SJCRH30 (cell line): ENCODE results near the gene SYT11. TPM values are rescaled to one million over a fixed set of nuclear protein-coding genes. Genes with fewer than 3 reads are reported as not detected.

ENCODE experiments used
- DNase-seq, 2 experiments: peaks; one replicate each; pipeline ENCODE4 v3.0.0-alpha.2; 2015 to 2020
- H3K27ac ChIP-seq: fragments of 250-450 bp; sonication (Bioruptor Pico); 2 replicates; pipeline ENCODE4 v1.5.1; 2020; ENCODE audit warnings: mild to moderate bottlenecking, moderate library complexity
- H3K27me3 ChIP-seq: fragments of 250-450 bp; sonication (Bioruptor Pico); 2 replicates; pipeline ENCODE4 v1.5.1; 2020; ENCODE audit warnings: mild to moderate bottlenecking, moderate library complexity
- H3K36me3 ChIP-seq: fragments of 250-450 bp; sonication (Bioruptor Pico); 2 replicates; pipeline ENCODE4 v1.5.1; 2020; ENCODE audit warnings: mild to moderate bottlenecking, moderate library complexity
- H3K4me1 ChIP-seq: fragments of 250-450 bp; sonication (Bioruptor Pico); 2 replicates; pipeline ENCODE4 v1.5.1; 2020; ENCODE audit warnings: mild to moderate bottlenecking, moderate library complexity
- H3K4me3 ChIP-seq: fragments of 250-450 bp; sonication (Bioruptor Pico); 2 replicates; pipeline ENCODE4 v1.5.1; 2020; ENCODE audit warnings: mild to moderate bottlenecking, moderate library complexity
- H3K9me3 ChIP-seq: fragments of 250-450 bp; sonication (Bioruptor Pico); replicated peaks from 2 replicates; pipeline ENCODE4 v1.5.1; 2020; ENCODE audit warnings: mild to moderate bottlenecking, moderate library complexity
- total RNA-seq: library from RNA; depleted of rRNA; stranded (reverse); fragments of >200 nt; shearing (Covaris generic); gene quantifications from 2 replicates; pipeline ENCODE4 v1.2.3, GENCODE V29; 2014

The SYT11 gene
- total RNA-seq, 1 experiment from 2014 or later, result 6.9 TPM

DNA sequence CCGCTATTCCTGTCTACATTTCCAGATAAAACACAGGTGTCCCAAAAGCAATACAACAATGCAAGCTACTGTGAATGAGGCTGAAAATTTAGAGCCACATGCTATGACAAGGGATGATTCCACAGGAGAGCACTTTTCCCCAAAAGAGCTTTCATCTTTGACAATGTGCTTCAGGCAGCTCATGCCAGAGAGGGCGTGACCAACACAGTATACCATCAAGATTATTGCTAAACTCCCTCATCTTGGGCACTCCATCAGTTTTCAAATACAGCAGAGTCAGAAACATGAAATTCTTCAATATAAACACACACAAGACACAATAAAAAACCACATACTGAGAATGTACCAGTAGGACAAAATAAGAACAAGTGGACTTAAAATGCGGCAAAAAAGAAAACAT lies 9.0 kb upstream of the SYT11 start:
- no peaks in the 10 kb centered on the region for H3K9me3 ChIP-seq
- peaks cover 40% of the 10 kb centered on the region for H3K36me3 ChIP-seq
- DNase-seq, result no peak
- no peak overlapping the region for H3K4me3 ChIP-seq
- H3K27me3 ChIP-seq, result no peaks in the 10 kb centered on the region
- H3K4me1 ChIP-seq, result no peaks in the 10 kb centered on the region
- no peak overlapping the region for H3K27ac ChIP-seq

DNA sequence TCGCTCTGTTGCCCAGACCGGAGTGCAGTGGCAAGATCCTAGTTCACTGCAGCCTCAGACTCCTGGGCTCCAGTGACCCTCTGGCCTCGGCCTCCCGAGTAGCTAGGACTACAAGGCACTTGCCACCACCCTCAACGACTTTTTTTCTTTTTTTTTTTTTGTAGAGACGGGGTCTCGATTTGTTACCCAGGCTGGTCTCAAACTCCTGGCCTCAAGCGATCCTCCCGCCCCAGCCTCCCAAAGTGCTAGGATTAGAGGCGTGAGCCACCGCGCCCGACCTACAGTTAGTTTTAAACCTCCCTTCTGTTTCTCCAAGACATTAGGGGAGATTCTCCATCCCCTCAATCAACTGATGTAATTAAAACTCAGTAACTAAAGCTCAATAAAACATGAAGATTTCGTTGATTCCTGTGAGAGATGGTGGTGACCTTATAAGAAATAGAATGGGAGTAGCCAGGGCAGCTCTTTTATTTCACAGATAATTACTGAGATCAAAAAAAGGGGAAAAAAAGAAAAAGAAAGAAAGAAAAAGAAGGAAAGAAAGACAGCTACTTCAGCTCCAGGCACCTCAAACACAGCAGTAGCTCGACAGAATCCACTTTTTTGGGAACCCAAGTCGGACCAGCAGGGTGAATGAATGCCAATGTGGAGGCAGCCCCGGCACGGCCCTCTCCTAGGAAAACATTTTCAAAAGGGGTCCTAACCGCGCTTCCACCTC lies 3.0 kb upstream of the SYT11 start:
- peak overlapping the region; percentile 79 for H3K4me3 ChIP-seq
- peak overlapping the region; percentile 51 for H3K27ac ChIP-seq
- H3K4me1 ChIP-seq, result peaks cover 9% of the 10 kb centered on the region
- no peaks in the 10 kb centered on the region for H3K27me3 ChIP-seq
- H3K9me3 ChIP-seq, result no peaks in the 10 kb centered on the region
- no peak for DNase-seq
- peaks cover 10% of the 10 kb centered on the region for H3K36me3 ChIP-seq

DNA sequence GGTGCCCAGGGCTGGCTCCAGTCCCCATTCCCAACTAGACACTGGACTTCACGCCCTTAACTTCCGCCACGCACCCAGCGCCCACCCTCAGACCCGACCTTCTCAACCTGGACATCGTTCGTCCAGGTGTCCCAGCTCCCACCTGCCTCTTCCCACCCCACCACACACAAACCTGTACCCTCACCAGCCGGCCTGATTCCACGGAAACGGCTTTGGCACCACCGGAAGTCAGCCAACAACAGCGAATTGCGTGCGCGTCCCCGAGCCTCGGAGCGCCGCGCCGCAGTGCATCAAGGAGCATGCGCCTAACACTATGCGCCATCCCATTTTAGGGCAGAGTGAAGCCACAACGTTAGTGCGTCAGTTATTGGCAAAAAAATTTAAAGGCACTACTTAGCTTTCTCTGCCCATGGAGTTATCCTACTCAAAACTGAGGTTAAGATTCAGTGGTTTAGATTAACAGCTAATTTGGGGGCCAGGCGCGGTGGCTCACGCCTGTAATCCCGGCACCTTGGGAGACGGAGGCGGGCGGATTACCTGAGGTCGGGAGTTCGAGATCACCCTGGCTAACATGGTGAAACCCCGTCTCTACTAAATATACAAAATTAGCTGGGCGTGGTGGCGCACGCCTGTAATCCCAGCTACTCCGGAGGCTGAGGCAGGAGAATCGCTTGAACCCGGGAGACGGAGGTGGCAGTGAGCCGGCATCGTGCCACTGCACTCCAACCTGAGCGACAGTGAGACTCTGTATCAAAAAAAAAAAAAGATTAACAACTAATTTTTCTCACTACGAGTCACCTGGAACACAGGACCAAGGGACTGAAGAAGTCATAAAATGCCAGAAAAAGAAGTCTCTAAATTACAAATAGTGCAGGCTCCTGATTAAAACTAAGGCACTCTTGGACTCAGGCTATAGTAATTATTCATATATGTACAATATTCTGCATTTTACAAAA lies 2.1 kb upstream of the SYT11 start, which contains the start of gene GON4L:
Gene GON4L, minus strand, starts transcription at position 240 of the 956 bp plus-strand sequence. CDS start 3,434 bp downstream, outside the sequence.
- Histone ChIP-seq H3K27ac (peak within 1 kb of the TSS; percentile 51), H3K9me3 (no peaks in the 10 kb centered on the region), H3K4me3 (peak within 1 kb of the TSS; percentile 79), H3K27me3 (no peaks in the 10 kb centered on the region), H3K4me1 (peaks cover 10% of the 10 kb centered on the region), H3K36me3 (peaks cover 8% of the 10 kb centered on the region)
- DNase-seq, result peak; percentile 85 to 92

GRCh38 chr1:155858800-155859233 lies 550 bp upstream of the SYT11 start:
- no peak for DNase-seq
- Histone ChIP-seq H3K36me3 (peaks cover 6% of the 10 kb centered on the region), H3K4me1 (peaks cover 10% of the 10 kb centered on the region), H3K9me3 (no peaks in the 10 kb centered on the region), H3K27me3 (no peaks in the 10 kb centered on the region), H3K4me3 (peak overlapping the region; percentile 60), H3K27ac (no peak overlapping the region)

DNA sequence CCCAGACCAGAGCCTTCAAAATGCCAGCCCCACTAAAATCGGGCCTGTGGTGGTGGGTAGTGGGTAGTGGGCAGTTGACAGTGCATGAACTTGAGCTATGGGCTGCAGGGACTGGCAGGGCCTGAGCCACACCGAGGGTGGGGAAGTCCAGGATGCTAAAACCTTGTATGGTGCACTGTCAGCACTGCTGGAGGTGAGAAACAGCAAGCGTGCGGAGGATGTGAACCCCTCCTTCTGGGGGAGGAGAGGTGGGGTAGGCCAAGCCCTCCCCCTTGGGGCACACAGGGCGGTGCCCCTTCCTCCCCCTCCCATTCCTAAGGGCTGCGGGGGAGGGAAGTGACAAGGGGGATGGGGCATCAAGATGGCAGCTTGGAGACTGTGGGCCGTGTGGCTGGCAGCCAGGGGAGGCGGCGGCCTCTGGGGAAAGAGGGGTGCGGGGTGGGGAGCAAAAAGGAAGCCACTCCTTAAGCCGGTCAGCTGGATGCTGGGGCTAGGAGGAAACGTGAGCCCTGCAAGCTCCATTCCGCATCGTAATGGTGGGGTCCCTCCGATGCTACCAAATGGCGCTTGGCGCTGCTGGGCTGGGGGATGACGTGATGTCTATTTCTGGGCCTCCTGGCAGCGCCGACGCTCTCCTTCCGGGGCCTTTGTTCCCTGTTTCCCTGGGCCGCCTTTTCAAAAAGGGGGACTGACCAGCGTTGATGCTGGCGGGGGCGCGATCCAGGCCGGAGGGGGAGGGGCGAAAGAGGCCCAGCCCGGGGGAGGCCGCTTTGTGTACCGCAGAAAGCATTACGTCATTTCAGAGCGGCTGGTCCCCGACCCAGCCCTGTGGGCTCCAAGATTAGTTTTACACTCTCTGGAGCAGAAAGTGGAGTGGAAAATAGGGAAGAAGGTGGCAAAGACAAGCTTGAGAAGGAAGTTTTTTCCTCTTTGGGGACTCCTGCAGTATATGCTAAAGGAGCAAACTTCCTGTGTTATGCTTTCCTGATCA lies 809 bp downstream of the SYT11 start:
- Histone ChIP-seq H3K4me3 (peak overlapping the region; percentile 60), H3K27me3 (no peaks in the 10 kb centered on the region), H3K9me3 (no peaks in the 10 kb centered on the region), H3K4me1 (peaks cover 10% of the 10 kb centered on the region), H3K36me3 (no peaks in the 10 kb centered on the region), H3K27ac (peak overlapping the region; percentile 88)
- peak; percentile 94 for DNase-seq

DNA sequence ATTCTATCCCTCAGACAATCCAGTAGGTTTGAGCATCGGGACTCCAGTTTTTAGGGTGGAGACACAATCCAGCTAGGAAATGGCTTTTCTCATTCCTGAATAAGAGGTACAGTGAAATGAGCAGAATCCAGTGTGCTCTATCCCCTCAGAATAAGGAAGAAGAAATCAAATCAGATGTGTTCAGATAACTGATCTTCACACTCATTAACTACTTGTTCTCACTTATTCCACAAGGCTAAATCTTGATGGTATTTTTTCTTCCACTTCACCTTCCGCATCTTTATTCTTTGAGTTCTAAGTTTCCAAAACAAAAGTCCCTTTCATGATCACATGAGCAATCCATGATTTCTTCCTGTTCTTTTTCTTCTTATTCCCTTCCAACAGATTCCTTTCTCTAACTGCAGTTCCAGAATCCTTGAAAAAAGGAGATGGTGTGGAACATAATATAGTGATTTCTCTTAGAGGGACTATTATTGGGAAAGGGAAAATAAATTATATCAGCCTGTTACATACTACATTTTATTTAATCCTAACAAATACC lies 1.7 kb downstream of the SYT11 start:
- Histone ChIP-seq H3K36me3 (no peaks in the 10 kb centered on the region), H3K27ac (peak overlapping the region; percentile 88), H3K9me3 (no peaks in the 10 kb centered on the region), H3K4me3 (peak overlapping the region; percentile 60), H3K4me1 (peaks cover 10% of the 10 kb centered on the region), H3K27me3 (no peaks in the 10 kb centered on the region)
- no peak for DNase-seq

DNA sequence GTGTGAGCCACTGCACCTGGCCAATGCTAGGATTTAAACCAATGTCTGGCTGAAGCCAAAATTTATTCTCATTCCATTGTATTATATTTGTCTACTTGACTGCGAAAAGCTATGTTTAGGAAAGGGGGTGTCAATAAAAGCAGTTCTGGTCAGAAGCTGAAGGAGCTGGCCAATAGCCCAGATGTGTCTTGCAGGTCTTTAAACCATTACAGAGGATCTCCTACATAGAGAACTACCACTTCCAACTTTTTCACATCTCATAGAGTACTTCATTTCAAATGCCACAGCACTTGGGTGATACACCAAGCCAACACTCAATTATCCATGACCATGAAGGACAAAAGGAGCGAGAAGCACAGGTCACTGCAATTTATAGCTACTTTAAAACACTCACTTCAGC lies 2.5 kb downstream of the SYT11 start:
- Histone ChIP-seq H3K27ac (no peak overlapping the region), H3K4me1 (peaks cover 10% of the 10 kb centered on the region), H3K4me3 (no peak overlapping the region), H3K9me3 (no peaks in the 10 kb centered on the region), H3K36me3 (no peaks in the 10 kb centered on the region), H3K27me3 (no peaks in the 10 kb centered on the region)
- no peak for DNase-seq

GRCh38 chr1:155864393-155864792 lies 5.0 kb downstream of the SYT11 start:
- DNase-seq, result no peak
- Histone ChIP-seq H3K9me3 (no peaks in the 10 kb centered on the region), H3K4me3 (no peak overlapping the region), H3K4me1 (peaks cover 7% of the 10 kb centered on the region), H3K36me3 (no peaks in the 10 kb centered on the region), H3K27ac (no peak overlapping the region), H3K27me3 (no peaks in the 10 kb centered on the region)

DNA sequence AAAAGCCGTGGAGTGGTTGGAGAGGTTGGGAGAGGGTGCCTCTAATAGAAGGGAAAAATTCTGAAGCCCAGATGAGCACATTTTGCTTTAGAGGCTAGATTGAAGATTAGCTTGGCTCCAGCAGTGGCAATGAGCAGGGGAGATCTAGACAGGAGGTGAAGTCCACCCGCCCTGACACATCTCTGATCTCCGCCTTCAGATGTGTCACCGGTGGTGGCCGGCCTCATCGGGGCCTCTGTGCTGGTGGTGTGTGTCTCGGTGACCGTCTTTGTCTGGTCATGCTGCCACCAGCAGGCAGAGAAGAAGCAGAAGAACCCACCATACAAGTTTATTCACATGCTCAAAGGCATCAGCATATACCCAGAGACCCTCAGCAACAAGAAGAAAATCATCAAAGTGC lies 8.4 kb downstream of the SYT11 start:
- Histone ChIP-seq H3K27me3 (no peaks in the 10 kb centered on the region), H3K9me3 (no peaks in the 10 kb centered on the region), H3K36me3 (no peaks in the 10 kb centered on the region), H3K4me1 (no peaks in the 10 kb centered on the region), H3K27ac (no peak overlapping the region), H3K4me3 (no peak overlapping the region)
- no peak for DNase-seq

GRCh38 chr1:155871390-155871789 lies 12.0 kb downstream of the SYT11 start:
- peak; percentile 39 to 53 for DNase-seq

GRCh38 chr1:155872527-155872926 lies 13.2 kb downstream of the SYT11 start:
- no peak overlapping the region for H3K4me3 ChIP-seq
- no peak overlapping the region for H3K27ac ChIP-seq
- no peak for DNase-seq
- H3K4me1 ChIP-seq, result no peaks in the 10 kb centered on the region
- no peaks in the 10 kb centered on the region for H3K27me3 ChIP-seq
- H3K9me3 ChIP-seq, result no peaks in the 10 kb centered on the region
- H3K36me3 ChIP-seq, result no peaks in the 10 kb centered on the region

More at GRCh38 chr1:155871390-155871789, 12.0 kb downstream of the SYT11 start:
- no peaks in the 10 kb centered on the region for H3K4me1 ChIP-seq
- no peaks in the 10 kb centered on the region for H3K27me3 ChIP-seq
- H3K27ac ChIP-seq, result no peak overlapping the region
- H3K4me3 ChIP-seq, result no peak overlapping the region
- H3K9me3 ChIP-seq, result no peaks in the 10 kb centered on the region
- no peaks in the 10 kb centered on the region for H3K36me3 ChIP-seq

- DNase-seq, result no peak
- no peaks in the 10 kb centered on the region for H3K9me3 ChIP-seq
Measured at GRCh38 chr1:155873860-155874259, 14.5 kb downstream of the SYT11 start.

DNA sequence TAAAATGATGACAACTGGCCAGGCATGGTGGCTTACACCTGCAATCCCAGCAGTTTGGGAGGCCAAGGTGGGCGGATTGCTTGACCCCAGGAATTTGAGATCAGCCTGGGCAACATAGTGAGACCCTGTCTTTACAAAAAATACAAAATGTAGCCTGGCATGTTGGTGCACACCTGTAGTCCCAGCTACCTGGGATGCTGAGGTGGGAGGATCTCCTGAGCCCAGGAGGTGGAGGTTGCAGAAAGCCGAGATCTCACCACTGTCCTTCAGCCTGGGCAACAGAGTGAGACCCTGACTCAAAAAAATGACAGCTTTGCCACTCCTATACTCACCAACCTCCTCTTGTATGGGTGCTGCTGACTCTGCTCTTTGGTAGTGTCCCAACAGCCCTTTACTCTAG lies 18.6 kb downstream of the SYT11 start:
- Histone ChIP-seq H3K4me1 (no peaks in the 10 kb centered on the region), H3K27ac (no peak overlapping the region), H3K27me3 (no peaks in the 10 kb centered on the region), H3K4me3 (no peak overlapping the region), H3K9me3 (no peaks in the 10 kb centered on the region), H3K36me3 (no peaks in the 10 kb centered on the region)
- DNase-seq, result no peak

More at GRCh38 chr1:155873860-155874259, 14.5 kb downstream of the SYT11 start:
- Histone ChIP-seq H3K27me3 (no peaks in the 10 kb centered on the region), H3K36me3 (no peaks in the 10 kb centered on the region), H3K4me1 (no peaks in the 10 kb centered on the region), H3K27ac (no peak overlapping the region), H3K4me3 (no peak overlapping the region)

DNA sequence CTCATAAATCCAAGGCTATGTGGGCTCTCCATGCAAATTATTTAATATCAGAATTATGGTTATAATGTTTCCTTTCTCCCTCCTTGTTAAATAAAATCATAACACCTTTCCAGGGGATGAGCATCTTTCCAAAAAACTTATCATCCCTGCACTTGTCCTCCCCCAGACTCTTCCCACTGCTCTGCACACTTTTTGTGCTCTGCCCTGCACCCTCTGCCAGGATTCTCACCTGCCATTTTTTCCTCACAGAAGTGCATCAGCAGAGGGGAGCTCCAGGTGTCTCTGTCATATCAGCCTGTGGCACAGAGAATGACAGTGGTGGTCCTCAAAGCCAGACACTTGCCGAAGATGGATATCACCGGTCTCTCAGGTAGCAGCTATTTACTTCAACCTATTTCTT lies 20.9 kb downstream of the SYT11 start:
- H3K27me3 ChIP-seq, result no peaks in the 10 kb centered on the region
- no peaks in the 10 kb centered on the region for H3K36me3 ChIP-seq
- H3K9me3 ChIP-seq, result no peaks in the 10 kb centered on the region
- DNase-seq, result no peak
- no peak overlapping the region for H3K27ac ChIP-seq
- no peak overlapping the region for H3K4me3 ChIP-seq
- H3K4me1 ChIP-seq, result peaks cover 14% of the 10 kb centered on the region
